Osteoblast (primary cell): ENCODE results near the gene FAM181B. TPM values are rescaled to one million over a fixed set of nuclear protein-coding genes. Genes with fewer than 3 reads are reported as not detected.

Experiments used
- DNase-seq: peaks from one replicate; pipeline ENCODE4 v3.0.0; 2011; ENCODE audit warnings: low spot score, mixed read lengths; ENCODE audit not compliant: insufficient read length; ENCODE audit errors: missing footprints
- H2AFZ ChIP-seq: 2 replicates; pipeline ENCODE4 v1.6.0; 2011; ENCODE audit warnings: mild to moderate bottlenecking, low read length
- H3K27ac ChIP-seq: 2 replicates; pipeline ENCODE4 v1.5.1; 2011; ENCODE audit warnings: mild to moderate bottlenecking, low read depth, low read length, moderate library complexity
- H3K27me3 ChIP-seq: 2 replicates; pipeline ENCODE4 v1.6.0; 2012; ENCODE audit warnings: mild to moderate bottlenecking, control low read depth, inconsistent platforms, low read length, moderate library complexity; ENCODE audit not compliant: insufficient read depth
- H3K36me3 ChIP-seq: 2 replicates; pipeline ENCODE4 v1.5.1; 2011; ENCODE audit warnings: mild to moderate bottlenecking, low read length, control low read depth, moderate library complexity; ENCODE audit not compliant: insufficient read depth
- H3K4me1 ChIP-seq: 2 replicates; pipeline ENCODE4 v1.5.1; 2011; ENCODE audit warnings: mild to moderate bottlenecking, low read length, control low read depth, moderate library complexity; ENCODE audit not compliant: insufficient read depth
- H3K4me2 ChIP-seq: 2 replicates; pipeline ENCODE4 v1.6.0; 2011; ENCODE audit warnings: mild to moderate bottlenecking, low read length; ENCODE audit not compliant: insufficient read depth
- H3K4me3 ChIP-seq: fragments of 200-600 bp; sonication (generic); 3 replicates; pipeline ENCODE4 v1.5.1; 2012; ENCODE audit warnings: mild to moderate bottlenecking, low read length, inconsistent platforms; ENCODE audit not compliant: insufficient read depth
- H3K79me2 ChIP-seq: 2 replicates; pipeline ENCODE4 v1.6.0; 2012; ENCODE audit warnings: mild to moderate bottlenecking, low read length, control low read depth, inconsistent platforms; ENCODE audit not compliant: insufficient read depth
- H3K9me3 ChIP-seq: 2 replicates; pipeline ENCODE4 v1.5.1; 2011; ENCODE audit warnings: low read depth, low read length, control low read depth
- H4K20me1 ChIP-seq: 2 replicates; pipeline ENCODE4 v1.6.0; 2012; ENCODE audit warnings: mild to moderate bottlenecking, low read length, control low read depth; ENCODE audit not compliant: insufficient read depth
- total RNA-seq: library from RNA; depleted of rRNA; stranded (reverse); fragments of >200 nt; gene quantifications from 2 replicates; pipeline ENCODE4 v1.2.3, GENCODE V29; 2012
- TF ChIP-seq, protein P1 (sequence below): IDR thresholded peaks from 2 replicates; pipeline ENCODE4 v1.5.1; 2011; ENCODE audit warnings: mild to moderate bottlenecking, low read depth, low read length, moderate library complexity; ENCODE audit errors: extremely low read depth

The FAM181B gene
- total RNA-seq, 1 donor = under 0.01 TPM

DNA sequence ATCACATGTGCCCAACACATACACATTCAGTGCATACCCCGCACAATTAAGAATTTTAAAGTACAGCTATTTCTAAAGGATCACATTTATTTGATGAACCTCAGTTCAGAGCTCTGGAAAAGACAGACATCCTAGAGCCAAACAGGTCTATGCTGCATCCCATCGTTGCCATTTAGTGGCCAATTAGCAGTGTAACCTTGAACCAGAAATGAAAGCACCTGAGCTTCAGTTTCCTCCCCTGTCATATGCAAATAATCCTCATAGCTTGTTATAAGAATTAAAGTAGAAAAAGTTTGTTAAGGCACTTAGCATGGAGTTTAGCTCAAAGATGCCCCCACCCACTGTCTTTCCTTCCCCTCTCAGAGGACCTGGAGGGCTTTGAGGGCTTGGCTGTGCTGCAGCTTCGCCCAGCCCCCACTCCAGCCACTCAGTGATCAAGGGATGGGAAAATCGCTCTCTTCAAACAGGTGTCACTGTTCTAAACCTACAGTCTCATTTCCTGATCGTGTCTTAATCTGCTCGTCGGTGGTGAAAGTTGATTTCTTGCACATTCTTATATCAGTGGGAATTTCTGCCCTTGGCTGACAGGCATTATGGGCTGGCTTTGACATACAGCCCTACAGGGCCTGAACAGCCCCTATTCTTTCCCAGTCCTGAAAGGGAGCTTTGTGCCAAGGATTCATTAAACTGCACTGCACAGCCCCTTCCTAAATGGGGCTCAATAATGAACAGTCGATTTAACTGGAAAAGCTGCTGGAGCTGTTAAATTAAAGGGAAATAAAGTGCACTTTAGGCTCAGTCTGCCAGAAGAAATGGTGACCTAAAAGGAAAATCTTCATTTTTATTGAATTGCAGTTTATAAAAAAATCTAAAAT is 23.3 kb upstream of the FAM181B start:
- Histone ChIP-seq H2AFZ (no peak overlapping the region), H3K27ac (no peak overlapping the region), H3K27me3 (peaks cover 18% of the 10 kb centered on the region), H4K20me1 (no peaks in the 10 kb centered on the region), H3K4me2 (no peak overlapping the region), H3K4me1 (no peaks in the 10 kb centered on the region), H3K79me2 (no peaks in the 10 kb centered on the region), H3K9me3 (no peaks in the 10 kb centered on the region), H3K4me3 (no peak overlapping the region), H3K36me3 (no peaks in the 10 kb centered on the region)
- TF ChIP-seq, protein P1, sequence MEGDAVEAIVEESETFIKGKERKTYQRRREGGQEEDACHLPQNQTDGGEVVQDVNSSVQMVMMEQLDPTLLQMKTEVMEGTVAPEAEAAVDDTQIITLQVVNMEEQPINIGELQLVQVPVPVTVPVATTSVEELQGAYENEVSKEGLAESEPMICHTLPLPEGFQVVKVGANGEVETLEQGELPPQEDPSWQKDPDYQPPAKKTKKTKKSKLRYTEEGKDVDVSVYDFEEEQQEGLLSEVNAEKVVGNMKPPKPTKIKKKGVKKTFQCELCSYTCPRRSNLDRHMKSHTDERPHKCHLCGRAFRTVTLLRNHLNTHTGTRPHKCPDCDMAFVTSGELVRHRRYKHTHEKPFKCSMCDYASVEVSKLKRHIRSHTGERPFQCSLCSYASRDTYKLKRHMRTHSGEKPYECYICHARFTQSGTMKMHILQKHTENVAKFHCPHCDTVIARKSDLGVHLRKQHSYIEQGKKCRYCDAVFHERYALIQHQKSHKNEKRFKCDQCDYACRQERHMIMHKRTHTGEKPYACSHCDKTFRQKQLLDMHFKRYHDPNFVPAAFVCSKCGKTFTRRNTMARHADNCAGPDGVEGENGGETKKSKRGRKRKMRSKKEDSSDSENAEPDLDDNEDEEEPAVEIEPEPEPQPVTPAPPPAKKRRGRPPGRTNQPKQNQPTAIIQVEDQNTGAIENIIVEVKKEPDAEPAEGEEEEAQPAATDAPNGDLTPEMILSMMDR = no peak
- no peak for DNase-seq

DNA sequence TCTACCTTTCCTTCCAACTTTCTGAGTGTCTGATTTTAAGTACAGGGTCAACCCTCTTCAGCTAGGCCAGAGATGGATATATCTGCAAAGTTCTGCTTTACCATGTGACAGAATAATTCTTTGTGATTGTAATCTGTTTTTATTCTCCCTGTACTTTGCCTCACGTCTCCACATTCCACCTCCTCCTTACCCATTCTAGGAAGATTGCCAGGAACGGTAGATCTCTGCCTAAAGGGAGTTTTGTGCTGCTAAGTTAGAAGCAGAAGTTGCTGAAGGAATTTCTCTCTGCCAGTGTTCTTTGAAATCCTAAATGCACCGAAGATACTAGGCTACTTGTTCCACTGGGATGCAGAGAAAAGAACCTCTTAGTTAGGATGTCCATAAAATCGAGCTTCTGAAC is 20.7 kb upstream of the FAM181B start:
- no peak overlapping the region for H3K4me3 ChIP-seq
- no peaks in the 10 kb centered on the region for H3K79me2 ChIP-seq
- H3K4me1 ChIP-seq = no peaks in the 10 kb centered on the region
- H3K27ac ChIP-seq = no peak overlapping the region
- peaks cover 18% of the 10 kb centered on the region for H3K27me3 ChIP-seq
- H2AFZ ChIP-seq = no peak overlapping the region
- TF ChIP-seq, protein P1 = no peak
- H4K20me1 ChIP-seq = no peaks in the 10 kb centered on the region
- no peak for DNase-seq
- no peaks in the 10 kb centered on the region for H3K36me3 ChIP-seq
- H3K9me3 ChIP-seq = no peaks in the 10 kb centered on the region
- H3K4me2 ChIP-seq = no peak overlapping the region

DNA sequence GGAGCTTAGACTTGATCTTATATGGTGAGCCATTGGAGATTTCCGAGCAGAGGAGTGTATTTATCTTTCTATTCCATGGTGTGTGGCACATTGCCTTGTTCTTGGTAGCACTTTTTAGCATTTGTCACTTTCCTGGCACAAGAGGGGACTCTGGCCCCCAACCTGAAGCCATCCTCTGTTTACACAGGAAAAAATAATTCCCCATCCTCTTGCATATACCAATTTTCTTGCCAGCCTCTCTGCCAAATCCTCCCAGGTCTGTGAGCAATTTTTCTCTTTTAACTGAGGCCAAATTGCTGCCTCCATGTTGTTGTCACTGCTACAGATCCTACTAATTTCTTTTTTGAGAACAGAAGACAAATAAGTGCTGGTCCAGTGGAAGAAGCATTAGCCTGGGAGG is 20.3 kb upstream of the FAM181B start:
- DNase-seq = no peak
- H3K27ac ChIP-seq = no peak overlapping the region
- no peak overlapping the region for H3K4me3 ChIP-seq
- no peaks in the 10 kb centered on the region for H3K79me2 ChIP-seq
- no peaks in the 10 kb centered on the region for H3K9me3 ChIP-seq
- no peaks in the 10 kb centered on the region for H3K36me3 ChIP-seq
- H3K27me3 ChIP-seq = peaks cover 17% of the 10 kb centered on the region
- H4K20me1 ChIP-seq = no peaks in the 10 kb centered on the region
- no peaks in the 10 kb centered on the region for H3K4me1 ChIP-seq
- H3K4me2 ChIP-seq = no peak overlapping the region
- TF ChIP-seq, protein P1 = no peak
- H2AFZ ChIP-seq = no peak overlapping the region

DNA sequence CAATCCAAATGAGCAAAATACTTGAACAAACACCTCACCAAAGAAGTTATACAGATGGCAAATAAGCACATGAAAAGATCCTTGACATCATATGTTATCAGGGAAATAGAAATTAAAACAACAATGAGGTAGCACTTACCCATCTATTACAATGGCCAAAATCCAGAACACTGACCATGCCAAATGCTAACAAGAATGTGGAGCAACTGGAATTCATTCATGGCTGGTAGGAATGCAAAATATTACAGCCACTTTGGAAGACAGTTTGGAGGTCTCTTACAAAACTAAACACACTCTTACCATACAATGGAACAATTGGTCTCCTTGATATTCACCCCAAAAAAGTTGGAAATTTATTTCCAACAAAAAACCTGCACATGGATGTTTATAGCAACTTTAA is 19.1 kb upstream of the FAM181B start:
- H3K27ac ChIP-seq = no peak overlapping the region
- DNase-seq = no peak
- TF ChIP-seq, protein P1 = no peak
- no peaks in the 10 kb centered on the region for H3K36me3 ChIP-seq
- H4K20me1 ChIP-seq = no peaks in the 10 kb centered on the region
- no peak overlapping the region for H3K4me3 ChIP-seq
- H3K4me2 ChIP-seq = no peak overlapping the region
- no peaks in the 10 kb centered on the region for H3K9me3 ChIP-seq
- no peaks in the 10 kb centered on the region for H3K4me1 ChIP-seq
- H3K79me2 ChIP-seq = no peaks in the 10 kb centered on the region
- peaks cover 15% of the 10 kb centered on the region for H3K27me3 ChIP-seq
- no peak overlapping the region for H2AFZ ChIP-seq
